Erythroblast (primary cell): ENCODE data around the gene EHD2.

Experiments used
- DNase-seq, 2 experiments: peaks; one replicate each; lab custom pipeline; 2025; lab: John Stamatoyannopoulos, UW
- GATA1 ChIP-seq: IDR thresholded peaks from 2 replicates; pipeline ENCODE4 v1.6.1; 2011; ENCODE audit warnings: low read depth, mild to moderate bottlenecking, control low read depth, low read length, moderate library complexity
- POLR2A ChIP-seq: IDR thresholded peaks from 2 replicates; pipeline ENCODE4 v1.6.1; 2011; ENCODE audit warnings: mild to moderate bottlenecking, low read length

EHD2 gene

GRCh38 chr19:47695533-47696262, 17.5 kb upstream of the EHD2 start:
- TF ChIP-seq POLR2A (no peak), GATA1 (no peak)
- no peak for DNase-seq

GRCh38 chr19:47696635-47697034, 16.6 kb upstream of the EHD2 start:
- TF ChIP-seq GATA1 (no peak), POLR2A (no peak)
- no peak for DNase-seq

- TF ChIP-seq GATA1 (no peak), POLR2A (no peak)
- DNase-seq: peak; percentile 71 to 82
These were observed 15.2 kb upstream of the EHD2 start for GRCh38 chr19:47697863-47698609.

GRCh38 chr19:47698631-47699359, 14.4 kb upstream of the EHD2 start:
- DNase-seq: no peak
- no peak for TF ChIP-seq POLR2A
- no peak for TF ChIP-seq GATA1

GRCh38 chr19:47699360-47699917, 13.8 kb upstream of the EHD2 start:
- DNase-seq: peak; percentile 47 to 68
- TF ChIP-seq GATA1: no peak
- TF ChIP-seq POLR2A: no peak

GRCh38 chr19:47700934-47701716, 12.1 kb upstream of the EHD2 start:
- TF ChIP-seq GATA1 (no peak), POLR2A (no peak)
- DNase-seq: no peak

GRCh38 chr19:47701717-47702552, 11.3 kb upstream of the EHD2 start:
- TF ChIP-seq POLR2A: no peak
- no peak for TF ChIP-seq GATA1
- DNase-seq: no peak

GRCh38 chr19:47702671-47703070, 10.6 kb upstream of the EHD2 start:
- DNase-seq: no peak
- TF ChIP-seq POLR2A: no peak

GRCh38 chr19:47703301-47703700, 9.9 kb upstream of the EHD2 start:
- no peak for DNase-seq
- TF ChIP-seq GATA1 (no peak), POLR2A (no peak)

- TF ChIP-seq POLR2A: no peak
- no peak for DNase-seq
These were observed 9.2 kb upstream of the EHD2 start for GRCh38 chr19:47704024-47704423.

- no peak for TF ChIP-seq GATA1
- no peak for TF ChIP-seq POLR2A
- DNase-seq: no peak
These were observed 8.6 kb upstream of the EHD2 start for GRCh38 chr19:47704656-47705055.
